Fibroblast of mammary gland (primary cell): ENCODE results near the gene FRMPD2.

ENCODE experiments used
- DNase-seq: peaks from one replicate; pipeline ENCODE4 v3.0.0-alpha.2; 2010; ENCODE audit warnings: low read depth
- H3K4me3 ChIP-seq: 2 replicates; pipeline ENCODE4 v1.5.1; 2011; ENCODE audit warnings: low read depth, mild to moderate bottlenecking, low read length, moderate library complexity; ENCODE audit not compliant: control insufficient read depth
- TF ChIP-seq, protein P1 (sequence below): conservative IDR thresholded peaks from 2 replicates; pipeline ENCODE4 v1.5.1; 2011; ENCODE audit warnings: low read depth, low read length, inconsistent platforms; ENCODE audit not compliant: control insufficient read depth, insufficient read depth

The FRMPD2 gene

DNA sequence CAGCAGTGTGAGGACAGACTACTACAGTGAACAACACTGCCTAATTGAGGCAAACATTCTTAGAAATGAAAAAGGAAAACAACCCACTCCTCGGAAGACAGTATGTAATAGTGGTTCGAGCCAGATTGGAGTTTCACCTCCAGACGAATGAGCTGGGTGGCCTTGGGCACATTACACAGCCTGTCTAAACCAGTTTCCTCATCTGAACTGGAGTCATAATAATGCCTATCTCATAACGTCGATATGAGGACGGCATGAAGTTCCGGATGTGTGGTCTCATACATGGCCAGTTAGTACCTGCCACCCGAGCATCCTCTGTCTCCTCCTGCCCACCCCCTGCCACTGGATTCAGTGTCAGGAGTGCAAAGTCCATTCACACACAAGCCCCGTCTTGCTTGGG is 15.8 kb upstream of the FRMPD2 start:
- no peak for DNase-seq
- no peak overlapping the region for H3K4me3 ChIP-seq
- TF ChIP-seq, protein P1, sequence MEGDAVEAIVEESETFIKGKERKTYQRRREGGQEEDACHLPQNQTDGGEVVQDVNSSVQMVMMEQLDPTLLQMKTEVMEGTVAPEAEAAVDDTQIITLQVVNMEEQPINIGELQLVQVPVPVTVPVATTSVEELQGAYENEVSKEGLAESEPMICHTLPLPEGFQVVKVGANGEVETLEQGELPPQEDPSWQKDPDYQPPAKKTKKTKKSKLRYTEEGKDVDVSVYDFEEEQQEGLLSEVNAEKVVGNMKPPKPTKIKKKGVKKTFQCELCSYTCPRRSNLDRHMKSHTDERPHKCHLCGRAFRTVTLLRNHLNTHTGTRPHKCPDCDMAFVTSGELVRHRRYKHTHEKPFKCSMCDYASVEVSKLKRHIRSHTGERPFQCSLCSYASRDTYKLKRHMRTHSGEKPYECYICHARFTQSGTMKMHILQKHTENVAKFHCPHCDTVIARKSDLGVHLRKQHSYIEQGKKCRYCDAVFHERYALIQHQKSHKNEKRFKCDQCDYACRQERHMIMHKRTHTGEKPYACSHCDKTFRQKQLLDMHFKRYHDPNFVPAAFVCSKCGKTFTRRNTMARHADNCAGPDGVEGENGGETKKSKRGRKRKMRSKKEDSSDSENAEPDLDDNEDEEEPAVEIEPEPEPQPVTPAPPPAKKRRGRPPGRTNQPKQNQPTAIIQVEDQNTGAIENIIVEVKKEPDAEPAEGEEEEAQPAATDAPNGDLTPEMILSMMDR, result no peak

DNA sequence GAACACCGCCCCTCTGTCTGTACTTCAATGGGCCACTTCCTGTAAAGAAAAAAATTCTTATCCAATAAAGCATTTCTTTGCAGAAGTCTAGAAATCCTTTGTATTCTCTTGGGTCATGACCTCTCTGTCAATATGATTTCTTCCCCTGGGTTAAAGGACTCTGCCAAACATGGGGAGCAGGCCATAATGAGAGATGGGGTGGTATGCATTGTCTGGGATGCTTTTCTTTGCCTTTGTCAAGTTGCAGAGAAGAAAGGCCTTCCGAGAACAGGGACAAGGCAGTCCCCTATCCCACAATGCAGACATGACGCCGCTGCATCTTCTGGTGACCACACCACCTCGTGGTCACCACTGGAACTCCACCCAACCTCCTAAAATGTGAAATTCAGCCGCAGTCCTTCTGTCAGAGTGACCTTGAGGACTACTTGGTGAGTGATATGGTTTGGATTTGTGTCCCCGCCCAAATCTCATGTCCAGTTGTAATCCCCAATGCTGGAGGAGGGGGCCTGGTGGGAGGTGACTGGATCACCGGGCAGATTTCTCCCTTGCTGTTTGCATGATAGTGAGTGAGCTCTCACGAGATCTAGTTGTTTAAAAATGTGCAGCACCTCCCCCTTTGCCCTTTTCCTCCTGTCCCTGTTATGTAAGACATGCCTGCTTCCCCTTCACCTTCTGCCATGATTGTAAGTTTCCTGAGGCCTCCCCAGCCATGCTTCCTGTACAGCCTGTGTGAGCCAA is 15.2 kb upstream of the FRMPD2 start:
- H3K4me3 ChIP-seq, result no peak overlapping the region
- peak; percentile 44 for DNase-seq
- TF ChIP-seq, protein P1, result peak; percentile 73

GRCh38 chr10:48288661-48289060 is 14.2 kb upstream of the FRMPD2 start:
- no peak overlapping the region for H3K4me3 ChIP-seq
- TF ChIP-seq, protein P1, result no peak
- DNase-seq, result peak; percentile 26

DNA sequence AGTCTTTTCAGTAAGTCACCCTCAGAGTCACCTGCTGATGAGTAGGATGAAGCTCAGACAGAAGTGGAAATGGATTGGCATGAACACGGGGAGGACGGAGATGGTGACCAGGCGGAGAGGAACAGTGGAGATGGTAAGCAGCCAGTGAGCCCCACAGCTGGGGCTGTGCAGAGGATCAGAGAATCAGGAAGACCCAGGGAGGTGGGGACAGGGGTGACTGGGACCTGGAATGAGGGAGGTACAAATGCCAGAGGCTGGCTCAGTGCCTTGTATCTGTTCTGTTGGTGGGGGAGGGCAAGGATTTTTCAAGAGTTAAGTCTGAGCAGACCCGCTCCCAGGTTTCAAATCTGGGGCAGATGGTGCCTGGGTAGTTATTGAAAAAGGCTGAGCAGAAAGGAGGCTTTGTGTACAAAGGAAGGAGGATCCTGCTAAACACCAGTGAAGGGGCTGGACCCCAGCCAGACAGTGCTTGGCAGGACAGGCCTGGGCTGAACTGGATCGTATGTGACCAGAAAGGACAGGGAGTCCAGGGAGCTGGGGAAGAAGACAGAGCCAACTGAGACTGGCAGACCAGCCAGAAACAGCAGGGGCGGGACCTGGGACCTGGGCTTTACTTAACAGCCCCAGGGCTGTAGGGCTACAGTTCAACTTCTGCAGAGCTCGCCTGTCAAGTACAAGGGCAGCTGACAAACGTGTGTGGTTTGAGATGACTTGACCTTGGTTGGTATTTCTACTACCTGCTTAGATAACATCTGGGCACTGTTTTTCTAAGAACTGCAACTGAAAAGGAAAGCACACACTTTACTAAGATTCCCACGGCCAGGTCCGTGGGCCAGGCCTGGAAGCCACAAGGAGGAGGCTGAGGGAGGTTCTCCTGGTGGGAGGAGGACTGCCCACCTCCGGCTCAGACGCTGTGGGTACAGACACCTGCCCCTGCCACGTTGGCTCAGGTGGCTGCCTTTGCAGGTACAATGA is 13.2 kb upstream of the FRMPD2 start:
- no peak overlapping the region for H3K4me3 ChIP-seq
- TF ChIP-seq, protein P1, result no peak
- DNase-seq, result no peak

DNA sequence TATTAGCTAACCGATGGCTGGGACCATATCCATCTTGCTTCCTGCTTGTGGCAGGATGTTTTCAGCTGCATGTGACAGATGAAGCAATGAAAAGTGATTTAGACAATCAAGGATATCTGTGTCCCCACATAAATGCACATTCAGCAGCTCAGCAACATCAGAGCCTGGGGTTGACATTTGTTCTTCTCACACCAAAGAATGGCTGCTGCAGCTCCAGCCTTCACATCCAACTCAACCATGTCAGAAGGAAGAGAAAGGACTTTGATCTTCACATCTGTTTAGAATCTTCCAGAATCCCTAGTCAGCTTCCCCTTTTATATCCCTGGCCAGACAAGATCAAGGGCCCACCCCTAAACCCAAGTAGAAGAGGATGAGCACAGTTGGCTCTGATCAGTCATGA is 11.9 kb upstream of the FRMPD2 start:
- TF ChIP-seq, protein P1, result no peak

DNA sequence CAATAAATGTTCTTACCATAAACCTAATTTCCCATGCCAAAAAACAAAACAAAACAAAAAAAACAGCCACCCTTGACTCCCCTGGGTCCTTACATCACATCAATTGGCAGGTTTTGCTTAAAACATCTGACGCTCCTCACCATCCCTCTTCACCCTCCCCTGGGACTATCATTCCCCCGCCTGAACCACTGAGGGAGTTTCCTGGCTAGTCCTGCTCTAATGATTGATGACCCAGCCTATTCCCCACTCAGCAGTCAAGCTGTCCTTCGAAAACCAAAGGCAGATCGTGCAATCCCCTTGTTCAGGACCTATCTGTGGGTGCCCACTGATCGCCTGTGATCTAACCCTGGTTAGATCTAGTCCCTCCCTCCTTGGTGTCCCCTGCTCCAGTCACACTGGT is 11.2 kb upstream of the FRMPD2 start:
- TF ChIP-seq, protein P1, result no peak
- H3K4me3 ChIP-seq, result no peak overlapping the region

More for the DNA sequence above, 11.9 kb upstream of the FRMPD2 start:
- H3K4me3 ChIP-seq, result no peak overlapping the region
- no peak for DNase-seq

More for the DNA sequence above, 11.2 kb upstream of the FRMPD2 start:
- peak; percentile 40 for DNase-seq
